ENCODE measurements around the gene POLR1B. TPM values are rescaled to one million over a fixed set of nuclear protein-coding genes. Genes with fewer than 3 reads are reported as not detected.

Gene POLR1B
- total and polyA plus RNA-seq, 2 of the 13 experiments (the other 11 are each of a cell fraction or from before 2014, with no cell fraction given) = 18.3 to 46.0 TPM

GRCh38 chr2:112614201-112614840 is 72.1 kb downstream of the POLR1B start (continued):
- TF ChIP-seq ZNF687 (CRISPR knock-in tag; IDR thresholded peaks at IDR 0.05) (peak; percentile 39; the same call in 1 of the 2 replicates), SOX6 (IDR thresholded peaks at IDR 0.05) (no peak), SOX6 (CRISPR knock-in tag; IDR thresholded peaks at IDR 0.05) (peak; percentile 23; the same call in 1 of the 2 replicates), KDM5B (CRISPR knock-in tag; IDR thresholded peaks at IDR 0.05; ENCODE audit: borderline replicate concordance) (0 out of 2 replicates have a peak, but pooled peaks have one; percentile 17), ZMYM2 (CRISPR knock-in tag; IDR thresholded peaks at IDR 0.05) (no peak), RBFOX2 (IDR thresholded peaks at IDR 0.05; ENCODE audit: low read depth, low read length) (no peak), ZBTB49 (CRISPR knock-in tag; IDR thresholded peaks at IDR 0.05; ENCODE audit: borderline replicate concordance) (no peak), ZNF362 (CRISPR knock-in tag; IDR thresholded peaks at IDR 0.05; ENCODE audit: borderline replicate concordance) (0 out of 2 replicates have a peak, but pooled peaks have one; percentile 25), ZBTB33 (CRISPR knock-in tag; IDR thresholded peaks at IDR 0.05) (peak; percentile 49; the same call in 1 of the 2 replicates), ZNF292 (CRISPR knock-in tag; IDR thresholded peaks at IDR 0.05; ENCODE audit: borderline replicate concordance, low read depth) (0 out of 2 replicates have a peak, but pooled peaks have one; percentile 32), ZNF281 (CRISPR knock-in tag; IDR thresholded peaks at IDR 0.05; ENCODE audit: borderline replicate concordance) (peak; percentile 79), ZNF572 (CRISPR knock-in tag; IDR thresholded peaks at IDR 0.05) (0 out of 2 replicates have a peak, but pooled peaks have one; percentile 17), TEAD3 (CRISPR knock-in tag; optimal IDR thresholded peaks at IDR 0.05; ENCODE audit: borderline replicate concordance) (peak; percentile 8), TFAP4 (IDR thresholded peaks at IDR 0.05; ENCODE audit: borderline replicate concordance, low read depth) (0 out of 2 replicates have a peak, but pooled peaks have one; percentile 14)

All from HepG2 (cell line).